LNCAP (cell line): ENCODE results near the gene FCAMR.

Experiments used
- CTCF ChIP-seq: fragments of 450-650 bp; IDR thresholded peaks from 2 replicates; pipeline ENCODE4 v1.5.1; 2017; ENCODE audit warnings: mild to moderate bottlenecking

Gene FCAMR

GRCh38 chr1:206909161-206909882 lies 60.9 kb downstream of the FCAMR start:
- 0 out of 2 replicates have a peak, but pooled peaks have one; percentile 31 for TF ChIP-seq CTCF

DNA sequence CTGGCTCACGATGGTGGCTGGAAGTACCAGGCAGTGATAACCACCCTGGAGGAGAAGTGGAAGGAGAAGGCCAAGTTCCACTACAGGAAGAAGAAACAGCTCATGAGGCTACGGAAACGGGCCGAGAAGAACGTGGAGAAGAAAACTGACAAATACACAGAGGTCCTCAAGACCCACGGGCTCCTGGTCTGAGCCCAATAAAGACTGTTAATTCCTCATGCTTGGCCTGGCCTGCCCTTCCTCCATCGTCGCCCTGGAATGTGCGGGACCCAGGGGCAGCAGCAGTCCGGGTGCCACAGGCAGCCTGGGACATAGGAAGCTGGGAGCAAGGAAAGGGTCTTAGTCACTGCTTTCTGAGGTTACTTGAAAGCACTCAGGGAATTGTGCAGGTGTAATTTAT lies 62.2 kb downstream of the FCAMR start:
- TF ChIP-seq CTCF: no peak
